Common myeloid progenitor, CD34-positive (primary cell): Measurements from ENCODE around the gene SLC23A3.

Experiments used
- CTCF ChIA-PET: fragments of 350-600 bp; sonication (Branson Sonifier 250); formaldehyde crosslinking; loops from one replicate; lab custom pipeline; 2021; ENCODE audit warnings: antibody characterized with exemption; lab: Charles Lee
- POLR2A ChIA-PET: fragments of 350-600 bp; sonication (Branson Sonifier 250); formaldehyde crosslinking; loops from one replicate; lab custom pipeline; 2021; ENCODE audit warnings: antibody characterized with exemption; lab: Charles Lee
- DNase-seq, 3 donors: peaks; one replicate each; pipeline versions ENCODE4 v3.0.0 to v3.0.0-alpha.2; 2013
- H3K27ac ChIP-seq, 2 experiments: 1 replicate in 1 of 2; 2 replicates in 1 of 2; pipeline ENCODE4 v1.7.0; 2013; ENCODE audit warnings: inconsistent platforms in 2 of 2, low read length in 2 of 2, mild to moderate bottlenecking in 2 of 2, low read depth in 1 of 2, moderate library complexity in 1 of 2; ENCODE audit not compliant: severe bottlenecking in 2 of 2, insufficient read depth in 1 of 2, poor library complexity in 1 of 2
- H3K27me3 ChIP-seq, 5 experiments: replicated peaks in 2 of 5; 1 replicate in 3 of 5; 2 replicates in 2 of 5; pipeline versions ENCODE4 v1.6.1 to v1.7.0; 2013; ENCODE audit warnings: low read length in 4 of 5, mild to moderate bottlenecking in 2 of 5, moderate library complexity in 2 of 5, inconsistent platforms in 1 of 5; ENCODE audit not compliant: insufficient read depth in 5 of 5, control insufficient read depth in 4 of 5
- H3K36me3 ChIP-seq, 4 experiments: 1 replicate in 2 of 4; 2 replicates in 2 of 4; pipeline versions ENCODE4 v1.6.1 to v1.7.0; 2013; ENCODE audit warnings: low read length in 3 of 4, control low read depth in 1 of 4, mild to moderate bottlenecking in 1 of 4; ENCODE audit not compliant: control insufficient read depth in 4 of 4, insufficient read depth in 4 of 4
- H3K4me1 ChIP-seq, 4 experiments: 1 replicate in 3 of 4; 2 replicates in 1 of 4; pipeline versions ENCODE4 v1.6.1 to v1.7.1; 2013; ENCODE audit warnings: low read length in 3 of 4, mild to moderate bottlenecking in 3 of 4, control low read depth in 1 of 4, inconsistent platforms in 1 of 4, moderate library complexity in 1 of 4; ENCODE audit not compliant: control insufficient read depth in 4 of 4, insufficient read depth in 4 of 4; ENCODE audit errors: control extremely low read depth in 1 of 4
- H3K4me3 ChIP-seq, 7 experiments: 1 replicate in 4 of 7; 2 replicates in 3 of 7; pipeline versions ENCODE4 v1.5.1 to v1.7.0; 2013; ENCODE audit warnings: mild to moderate bottlenecking in 7 of 7, low read length in 6 of 7, moderate library complexity in 6 of 7, inconsistent platforms in 2 of 7, low read depth in 2 of 7, control low read depth in 1 of 7; ENCODE audit not compliant: insufficient read depth in 4 of 7, control insufficient read depth in 1 of 7; ENCODE audit errors: extremely low read depth in 1 of 7
- H3K9me3 ChIP-seq, 5 experiments: 1 replicate in 4 of 5; 2 replicates in 1 of 5; pipeline versions ENCODE4 v1.6.1 to v1.7.1; 2013; ENCODE audit warnings: low read length in 4 of 5, mild to moderate bottlenecking in 2 of 5, inconsistent platforms in 1 of 5, low read depth in 1 of 5, moderate library complexity in 1 of 5; ENCODE audit not compliant: control insufficient read depth in 4 of 5, insufficient read depth in 2 of 5; ENCODE audit errors: control extremely low read depth in 1 of 5
- WGBS: methylation state at CpG from one replicate; pipeline ENCODE4 v1.1.5; 2013; ENCODE audit not compliant: insufficient coverage; 5-methylcytosine and 5-hydroxymethylcytosine counted together

The SLC23A3 gene

DNA sequence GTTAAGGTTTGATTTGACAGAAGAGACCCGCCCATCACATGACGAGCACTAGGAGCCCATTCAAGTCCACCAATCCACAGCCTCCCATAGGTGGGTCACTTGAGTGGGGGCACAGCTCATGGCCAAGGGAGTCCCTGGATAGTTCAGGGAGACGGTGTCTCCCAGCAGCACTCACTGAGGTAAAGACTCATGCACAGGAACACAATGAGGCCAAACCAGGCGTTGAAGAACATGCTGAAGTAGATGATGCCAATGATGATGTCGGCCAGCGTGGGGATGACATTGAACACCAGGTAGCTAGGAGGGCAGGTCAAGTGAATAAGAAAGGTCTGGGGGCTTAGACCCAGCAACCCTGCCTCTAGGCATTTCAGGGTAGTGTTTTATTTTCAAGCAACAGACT, 45.0 kb upstream of the SLC23A3 start:
- Histone ChIP-seq H3K27me3 (no peaks in the 10 kb centered on the region), H3K9me3 (no peaks in the 10 kb centered on the region), H3K4me1 (peaks cover 5 to 50% (median 44%) of the 10 kb centered on the region in 4 experiments), H3K4me3 (no peak overlapping the region), H3K27ac (no peak overlapping the region), H3K36me3 (peaks cover 2 to 11% (median 10%) of the 10 kb centered on the region in 4 experiments)
- 97% methylated on average over 5 of the region's 6 CpGs for WGBS
- CTCF ChIA-PET: interaction anchor here (0.6 to 17.2 kb wide), 10 partner anchors 11 to 80 kb away, joined by 3 to 238 read pairs (median 10); partner anchors contain the start of genes ANKZF1, ATG9A, CNPPD1 and NHEJ1
- DNase-seq: no peak
- POLR2A ChIA-PET: no interaction called here

DNA sequence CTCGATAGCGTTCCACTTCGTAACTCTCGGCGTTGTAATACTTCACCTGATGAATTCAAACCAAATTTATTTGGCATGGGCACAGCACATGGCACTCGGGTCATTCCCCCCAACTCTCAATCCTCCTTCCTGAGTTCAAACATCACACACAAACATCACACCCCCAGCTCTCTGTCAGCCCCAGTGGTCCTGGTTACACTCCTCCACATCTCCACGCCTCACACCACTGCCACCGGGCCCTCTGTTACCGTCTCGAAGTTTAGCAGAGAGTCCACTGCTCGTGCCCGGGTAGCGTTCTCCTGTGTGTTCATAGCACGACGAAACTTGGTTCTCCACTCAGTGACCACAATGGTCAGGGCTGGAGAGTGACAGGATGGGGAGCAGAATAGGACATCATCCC, 44.3 kb upstream of the SLC23A3 start:
- Histone ChIP-seq H3K36me3 (peaks cover 2 to 10% (median 10%) of the 10 kb centered on the region in 4 experiments), H3K27me3 (no peaks in the 10 kb centered on the region), H3K4me3 (no peak overlapping the region), H3K27ac (no peak overlapping the region), H3K9me3 (no peaks in the 10 kb centered on the region), H3K4me1 (peaks cover 8 to 50% (median 48%) of the 10 kb centered on the region in 4 experiments)
- ChIA-PET POLR2A (no interaction called here), CTCF (interaction anchor here (1.0 to 17.2 kb wide), 8 partner anchors 10 to 81 kb away, joined by 3 to 238 read pairs (median 22); partner anchors contain the start of genes ANKZF1, ATG9A, CNPPD1 and NHEJ1)
- WGBS: 97% methylated on average over 9 of the region's 15 CpGs
- no peak for DNase-seq

DNA sequence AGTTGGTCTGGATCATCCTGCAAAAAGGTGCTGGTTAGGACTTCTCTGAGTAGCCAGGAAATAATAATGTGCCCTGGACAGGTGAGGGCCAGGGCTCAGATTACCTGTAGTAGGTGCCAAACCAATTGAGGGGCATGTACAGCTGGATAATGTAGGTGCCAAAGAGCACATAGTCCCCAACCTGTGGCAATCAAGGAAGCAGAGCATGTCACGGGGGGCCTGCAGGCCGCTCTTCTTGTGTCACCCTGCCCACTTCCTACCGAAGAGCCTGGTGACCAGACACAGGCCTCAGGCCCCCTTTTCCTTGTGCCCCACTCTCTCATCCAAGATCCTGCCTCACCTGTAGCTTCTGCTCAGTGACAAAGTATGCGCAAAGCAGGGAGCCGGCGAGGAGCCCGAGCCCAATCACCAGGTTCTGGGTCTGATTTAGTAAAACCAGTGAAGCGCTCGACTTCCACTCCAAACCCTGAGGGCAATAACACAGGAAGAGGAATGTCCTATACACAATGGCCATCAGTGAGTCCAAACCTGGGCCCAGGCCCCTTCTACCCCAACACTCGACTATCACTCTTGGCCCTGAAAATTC, 43.8 kb upstream of the SLC23A3 start:
- ChIA-PET POLR2A (no interaction called here), CTCF (interaction anchor here (0.9 to 17.2 kb wide), 9 partner anchors 15 to 86 kb away, joined by 3 to 238 read pairs (median 28); partner anchors contain the start of genes ANKZF1, ATG9A, CNPPD1 and GLB1L)
- H3K36me3 ChIP-seq: peaks cover 2 to 14% (median 10%) of the 10 kb centered on the region in 4 experiments
- DNase-seq: no peak
- H3K27ac ChIP-seq: no peak overlapping the region
- no peaks in the 10 kb centered on the region for H3K27me3 ChIP-seq
- H3K4me3 ChIP-seq: no peak overlapping the region
- H3K9me3 ChIP-seq: no peaks in the 10 kb centered on the region
- 98% methylated on average over 10 of the region's 10 CpGs for WGBS
- H3K4me1 ChIP-seq: peaks cover 12 to 50% (median 48%) of the 10 kb centered on the region in 4 experiments

DNA sequence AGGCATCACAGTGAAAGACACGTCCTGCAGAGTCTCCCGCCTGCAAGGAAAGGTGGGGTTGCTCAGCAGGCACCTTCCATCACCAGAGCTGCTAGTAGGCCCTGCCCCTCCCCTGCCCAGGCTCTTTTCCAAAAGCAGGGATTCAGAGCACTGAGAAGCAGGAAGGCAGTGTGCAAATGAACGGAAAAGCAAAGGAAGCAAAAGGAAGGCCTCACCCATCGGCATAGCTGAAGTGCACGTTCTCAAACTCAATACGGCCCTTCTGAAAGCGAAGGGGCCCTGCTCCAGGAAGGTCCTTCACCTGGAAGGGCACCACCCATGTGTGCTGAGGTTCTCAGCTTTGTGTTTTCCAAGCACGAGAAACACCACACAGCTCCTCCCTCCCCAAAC, 43.2 kb upstream of the SLC23A3 start:
- WGBS: 95% methylated on average over 8 of the region's 8 CpGs
- POLR2A ChIA-PET: no interaction called here
- no peak for DNase-seq
- no peaks in the 10 kb centered on the region for H3K9me3 ChIP-seq
- H3K4me1 ChIP-seq: peaks cover 18 to 50% (median 48%) of the 10 kb centered on the region in 4 experiments
- H3K4me3 ChIP-seq: no peak overlapping the region
- CTCF ChIA-PET: interaction anchor here (0.9 to 17.2 kb wide), 11 partner anchors 15 to 141 kb away, joined by 3 to 238 read pairs (median 15); partner anchors contain the start of genes ANKZF1, ATG9A, CNPPD1 and GLB1L
- no peaks in the 10 kb centered on the region for H3K27me3 ChIP-seq
- peaks cover 2 to 20% (median 12%) of the 10 kb centered on the region in 4 experiments for H3K36me3 ChIP-seq
- no peak overlapping the region for H3K27ac ChIP-seq

DNA sequence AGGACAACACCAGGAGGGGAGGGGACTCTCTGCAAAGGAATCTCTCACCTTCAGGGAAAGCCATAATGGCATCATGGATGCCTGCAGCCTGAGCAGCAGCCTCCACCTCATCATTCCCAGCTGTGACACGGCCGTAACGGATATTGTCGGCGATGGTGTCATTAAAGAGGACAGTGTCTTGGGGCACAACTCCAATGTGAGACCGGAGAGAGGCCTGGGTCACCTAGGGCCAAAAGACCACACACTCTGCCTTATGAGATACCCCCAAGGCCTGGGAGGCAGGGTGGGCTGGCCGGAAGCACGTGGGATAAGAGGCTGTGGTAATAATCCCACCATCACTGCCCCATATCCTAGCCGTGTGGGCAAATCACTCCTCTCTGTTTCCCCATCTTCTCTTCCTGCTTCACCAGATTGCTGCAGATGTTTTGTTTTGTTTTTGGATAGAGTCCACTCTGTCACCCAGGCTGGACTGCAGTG, 41.1 kb upstream of the SLC23A3 start:
- no peak for DNase-seq
- ChIA-PET CTCF (interaction anchor here (0.8 to 17.2 kb wide), 11 partner anchors 8 to 85 kb away, joined by 3 to 238 read pairs (median 5); partner anchors contain the start of genes CNPPD1, NHEJ1, SLC23A3 and TUBA4B), POLR2A (no interaction called here)
- Histone ChIP-seq H3K36me3 (peaks cover 2 to 25% (median 14%) of the 10 kb centered on the region in 4 experiments), H3K4me1 (peaks cover 23 to 49% (median 49%) of the 10 kb centered on the region in 4 experiments), H3K4me3 (peak overlapping the region in 1 of 7 experiments; percentile 16), H3K27ac (no peak overlapping the region), H3K27me3 (no peaks in the 10 kb centered on the region), H3K9me3 (no peaks in the 10 kb centered on the region)
- WGBS: 100% methylated on average over 6 of the region's 9 CpGs

DNA sequence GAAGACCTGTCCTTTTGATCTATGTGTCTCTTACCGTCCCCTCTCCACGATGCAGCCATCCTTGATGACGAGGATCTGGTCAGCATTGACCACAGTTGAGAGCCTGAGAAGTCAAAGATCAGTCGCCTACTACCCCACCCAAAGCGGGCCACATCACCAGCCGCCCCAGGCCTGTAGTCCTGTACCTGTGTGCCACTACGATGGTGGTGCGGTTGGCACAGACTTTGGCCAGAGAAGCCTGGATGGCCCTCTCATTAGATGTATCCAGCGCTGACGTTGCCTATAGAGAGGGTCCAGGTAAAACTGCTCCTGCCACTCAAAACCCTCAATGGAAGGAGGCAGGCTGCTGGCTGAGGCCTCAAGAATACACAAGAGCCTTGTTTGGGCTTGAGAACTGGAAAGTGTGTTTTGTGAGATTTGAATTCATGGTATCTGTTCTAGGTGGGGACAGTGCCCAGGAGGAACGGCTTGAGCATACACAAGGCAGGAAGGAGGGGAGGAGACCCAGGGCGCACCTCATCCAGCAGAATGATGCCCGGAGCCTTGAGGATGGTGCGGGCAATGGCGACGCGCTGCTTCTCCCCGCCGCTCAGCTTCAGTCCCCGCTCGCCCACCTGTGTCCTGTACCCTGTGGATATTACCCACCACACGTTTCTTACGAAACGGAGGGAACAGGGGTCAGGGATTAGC, 40.5 kb upstream of the SLC23A3 start:
- Histone ChIP-seq H3K36me3 (peaks cover 2 to 25% (median 14%) of the 10 kb centered on the region in 4 experiments), H3K4me1 (peaks cover 23 to 52% (median 51%) of the 10 kb centered on the region in 4 experiments), H3K27me3 (no peaks in the 10 kb centered on the region), H3K27ac (peak overlapping the region in 1 of 2 experiments; percentile 69), H3K4me3 (peak overlapping the region in 2 of 7 experiments; percentile 5 to 16), H3K9me3 (no peaks in the 10 kb centered on the region)
- no peak for DNase-seq
- WGBS: 95% methylated on average over 22 of the region's 24 CpGs
- POLR2A ChIA-PET: interaction anchor here (0.6 kb wide), 1 partner anchor 39 kb away, joined by 3 read pairs; no protein-coding TSS in a partner anchor
- CTCF ChIA-PET: interaction anchor here (1.5 to 17.2 kb wide), 6 partner anchors 8 to 56 kb away, joined by 4 to 238 read pairs (median 56); partner anchors contain the start of genes ABCB6, CNPPD1, NHEJ1 and SLC23A3
